IMR-90 (cell line): ENCODE data around the gene MED12L. TPM values are rescaled to one million over a fixed set of nuclear protein-coding genes. Genes with fewer than 3 reads are reported as not detected.

Source experiments
- ATAC-seq: fragments of 200-7000 bp; cut with Tn5 transposase; 2 replicates; pipeline ENCODE4 v1.9.1; 2020; ENCODE audit warnings: low read depth, mild to moderate bottlenecking, moderate library complexity
- BruUV-seq: library from RNA; stranded (reverse); fragments of 400-500 nt; replicated peaks from 2 replicates; lab custom pipeline; 2021; lab: Mats Ljungman, UMichigan
- CTCF ChIA-PET: fragments of 300-600 bp; formaldehyde crosslinking; extraction: SDS; loops from one replicate; lab custom pipeline; 2021; ENCODE audit warnings: antibody characterized with exemption; lab: Yijun Ruan, JAX
- POLR2A ChIA-PET: fragments of 300-600 bp; sonication (Branson Sonifier 250); formaldehyde crosslinking; loops from one replicate; lab custom pipeline; 2022; ENCODE audit warnings: antibody characterized with exemption; ENCODE audit not compliant: unreplicated experiment; lab: Charles Lee
- DNase-seq: peaks from one replicate; pipeline ENCODE4 v3.0.0; 2013
- H2AFZ ChIP-seq: replicated peaks from 2 replicates; pipeline ENCODE3; 2013; ENCODE audit warnings: low read length, mild to moderate bottlenecking; ENCODE audit not compliant: poor library complexity
- H2AK5ac ChIP-seq: 2 replicates; pipeline ENCODE4 v1.6.1; 2013; ENCODE audit warnings: low read depth, low read length, inconsistent platforms
- H2AK9ac ChIP-seq: replicated peaks from 2 replicates; pipeline ENCODE3; 2013; ENCODE audit warnings: mild to moderate bottlenecking, low read depth, low read length, moderate library complexity; ENCODE audit not compliant: poor library complexity
- H2BK120ac ChIP-seq: 2 replicates; pipeline ENCODE4 v1.6.1; 2013; ENCODE audit warnings: low read depth, low read length, inconsistent platforms
- H2BK15ac ChIP-seq: 3 replicates; pipeline ENCODE4 v1.6.1; 2013; ENCODE audit warnings: low read depth, low read length, inconsistent platforms
- H2BK20ac ChIP-seq: 2 replicates; pipeline ENCODE4 v1.6.1; 2013; ENCODE audit warnings: low read depth, mild to moderate bottlenecking, inconsistent platforms, low read length, moderate library complexity
- H2BK5ac ChIP-seq: 2 replicates; pipeline ENCODE4 v1.6.1; 2013; ENCODE audit warnings: mild to moderate bottlenecking, low read depth, low read length, inconsistent platforms; ENCODE audit not compliant: poor library complexity, severe bottlenecking
- H3K14ac ChIP-seq: replicated peaks from 2 replicates; pipeline ENCODE4 v1.6.1; 2013; ENCODE audit warnings: low read depth, low read length, inconsistent platforms
- H3K18ac ChIP-seq: 2 replicates; pipeline ENCODE4 v1.6.1; 2013; ENCODE audit warnings: low read depth, low read length, control low read depth
- H3K23ac ChIP-seq: 2 replicates; pipeline ENCODE4 v1.6.1; 2013; ENCODE audit warnings: low read depth, low read length, inconsistent platforms
- H3K27ac ChIP-seq: 2 replicates; pipeline ENCODE4 v1.5.1; 2013; ENCODE audit warnings: mild to moderate bottlenecking, control low read depth, low read length; ENCODE audit not compliant: insufficient read depth
- H3K27me3 ChIP-seq: 2 replicates; pipeline ENCODE4 v1.6.1; 2013; ENCODE audit warnings: low read length; ENCODE audit not compliant: control insufficient read depth, insufficient read depth
- H3K36me3 ChIP-seq: 2 replicates; pipeline ENCODE4 v1.6.1; 2013; ENCODE audit warnings: low read length, mixed read lengths; ENCODE audit not compliant: control insufficient read depth, insufficient read depth
- H3K4ac ChIP-seq: 2 replicates; pipeline ENCODE4 v1.6.1; 2013; ENCODE audit warnings: low read depth, low read length, inconsistent platforms
- H3K4me1 ChIP-seq: 2 replicates; pipeline ENCODE4 v1.6.1; 2013; ENCODE audit warnings: low read length, mixed read lengths; ENCODE audit not compliant: control insufficient read depth, insufficient read depth
- H3K4me2 ChIP-seq: 2 replicates; pipeline ENCODE4 v1.6.1; 2013; ENCODE audit warnings: low read depth, mild to moderate bottlenecking, control low read depth, low read length, moderate library complexity
- H3K4me3 ChIP-seq: 2 replicates; pipeline ENCODE4 v1.5.1; 2013; ENCODE audit warnings: low read depth, mild to moderate bottlenecking, control low read depth, low read length, moderate library complexity; ENCODE audit not compliant: insufficient read depth
- H3K56ac ChIP-seq: 2 replicates; pipeline ENCODE4 v1.6.1; 2013; ENCODE audit warnings: low read length, inconsistent platforms; ENCODE audit not compliant: insufficient read depth; ENCODE audit errors: extremely low read depth
- H3K79me1 ChIP-seq, 2 experiments: 2 replicates each; pipeline ENCODE4 v1.6.1; 2013; ENCODE audit warnings: low read length in 2 of 2, inconsistent platforms in 1 of 2, low read depth in 1 of 2
- H3K9ac ChIP-seq: 2 replicates; pipeline ENCODE4 v1.6.1; 2013; ENCODE audit warnings: low read depth, low read length, control low read depth
- H3K9me1 ChIP-seq: 2 replicates; pipeline ENCODE4 v1.6.1; 2013; ENCODE audit warnings: low read length, inconsistent platforms; ENCODE audit not compliant: insufficient read depth
- H3K9me3 ChIP-seq: 2 replicates; pipeline ENCODE4 v1.6.1; 2013; ENCODE audit warnings: low read length; ENCODE audit not compliant: control insufficient read depth, insufficient read depth
- H4K20me1 ChIP-seq: 2 replicates; pipeline ENCODE4 v1.6.1; 2013; ENCODE audit warnings: low read length, inconsistent platforms; ENCODE audit not compliant: insufficient read depth
- H4K5ac ChIP-seq: 2 replicates; pipeline ENCODE4 v1.6.1; 2013; ENCODE audit warnings: mild to moderate bottlenecking, low read depth, low read length, control low read depth
- H4K8ac ChIP-seq, 2 experiments: 2 replicates each; pipeline ENCODE4 v1.6.1; 2013; ENCODE audit warnings: low read depth in 2 of 2, low read length in 2 of 2, control low read depth in 1 of 2, inconsistent platforms in 1 of 2
- H4K91ac ChIP-seq: 2 replicates; pipeline ENCODE4 v1.6.1; 2013; ENCODE audit warnings: low read depth, low read length, inconsistent platforms; ENCODE audit not compliant: insufficient read depth
- BHLHE40 ChIP-seq: fragments of 150-350 bp; IDR thresholded peaks from 2 replicates; pipeline ENCODE4 v1.6.1; 2016; ENCODE audit warnings: mild to moderate bottlenecking, low read depth, low read length
- CEBPB ChIP-seq: IDR thresholded peaks from 2 replicates; pipeline ENCODE4 v1.6.1; 2012; ENCODE audit warnings: low read depth, low read length, improper control_type of control experiment
- CHD1 ChIP-seq: IDR thresholded peaks from 2 replicates; pipeline ENCODE4 v1.6.1; 2012; ENCODE audit warnings: low read depth, low read length, improper control_type of control experiment
- CTCF ChIP-seq: conservative IDR thresholded peaks from 2 replicates; pipeline ENCODE4 v1.5.1; 2012; ENCODE audit warnings: mild to moderate bottlenecking, low read depth, low read length, improper control_type of control experiment
- ELK1 ChIP-seq: fragments of 150-350 bp; IDR thresholded peaks from 2 replicates; pipeline ENCODE4 v1.6.1; 2016; ENCODE audit warnings: low read depth, mild to moderate bottlenecking, low read length, moderate library complexity, borderline replicate concordance
- FOS ChIP-seq: fragments of 150-350 bp; IDR thresholded peaks from 2 replicates; pipeline ENCODE4 v1.6.1; 2016; ENCODE audit warnings: low read depth, low read length
- MAFK ChIP-seq: IDR thresholded peaks from 2 replicates; pipeline ENCODE4 v1.6.1; 2012; ENCODE audit warnings: low read depth, low read length, improper control_type of control experiment
- MAZ ChIP-seq: IDR thresholded peaks from 2 replicates; pipeline ENCODE4 v1.6.1; 2012; ENCODE audit warnings: low read depth, mild to moderate bottlenecking, low read length, improper control_type of control experiment, moderate library complexity, borderline replicate concordance
- MXI1 ChIP-seq: IDR thresholded peaks from 2 replicates; pipeline ENCODE4 v1.6.1; 2012; ENCODE audit warnings: low read depth, mild to moderate bottlenecking, low read length, moderate library complexity, borderline replicate concordance
- NFE2L2 ChIP-seq: fragments of 150-350 bp; IDR thresholded peaks from 2 replicates; pipeline ENCODE4 v1.6.1; 2016; ENCODE audit warnings: low read depth, mild to moderate bottlenecking, low read length
- POLR2A ChIP-seq: IDR thresholded peaks from 2 replicates; pipeline ENCODE4 v1.6.1; 2012; ENCODE audit warnings: mild to moderate bottlenecking, low read depth, low read length
- RAD21 ChIP-seq: IDR thresholded peaks from 2 replicates; pipeline ENCODE4 v1.6.1; 2012; ENCODE audit warnings: low read length, improper control_type of control experiment
- RCOR1 ChIP-seq: IDR thresholded peaks from 2 replicates; pipeline ENCODE4 v1.6.1; 2012; ENCODE audit warnings: mild to moderate bottlenecking, low read length, improper control_type of control experiment; ENCODE audit not compliant: insufficient replicate concordance
- RFX5 ChIP-seq: IDR thresholded peaks from 2 replicates; pipeline ENCODE4 v1.8.0; 2012; ENCODE audit warnings: low read depth, mild to moderate bottlenecking, low read length, moderate library complexity
- SMC3 ChIP-seq: fragments of 150-350 bp; IDR thresholded peaks from 2 replicates; pipeline ENCODE4 v1.6.1; 2016; ENCODE audit warnings: low read depth, mild to moderate bottlenecking, antibody characterized with exemption, low read length, moderate library complexity
- USF2 ChIP-seq: fragments of 150-350 bp; IDR thresholded peaks from 2 replicates; pipeline ENCODE4 v1.6.1; 2017; ENCODE audit warnings: mild to moderate bottlenecking, antibody characterized with exemption, low read length, low read depth
- WGBS, 2 experiments: methylation state at CpG; one replicate each; pipeline versions ENCODE4 v1.1.5 to v1.1.7; 2013; ENCODE audit warnings: missing lambda C conversion rate in 2 of 2; ENCODE audit not compliant: insufficient read length in 1 of 2; ENCODE audit errors: extremely low coverage in 2 of 2; 5-methylcytosine and 5-hydroxymethylcytosine counted together
- dilution Hi-C: fragments of 300-500 bp; cut with HindIII; formaldehyde crosslinking; loops from one replicate; pipeline ENCODE4 v1.14.3; 2018; ENCODE audit warnings: low sequenced_read_pairs; ENCODE audit not compliant: unreplicated experiment
- in situ Hi-C: fragments of 300-500 bp; cut with MboI; formaldehyde crosslinking; loops from 3 replicates; pipeline ENCODE4 v1.14.3; 2019; ENCODE audit warnings: low sequenced_read_pairs, inconsistent platforms, mixed read lengths
- intact Hi-C: fragments of 100-400 bp; cut with micrococcal nuclease; formaldehyde crosslinking; loops from 2 replicates; pipeline ENCODE4 v1.10.0; 2022
- polyA plus RNA-seq, 3 experiments: library from polyadenylated mRNA; depleted of rRNA; stranded (reverse); fragments of >200 nt; gene quantifications; 2 replicates each; pipeline ENCODE4 v1.2.3, GENCODE V29; 2012; ENCODE audit warnings: low replicate concordance in 1 of 3
- total RNA-seq: library from RNA; depleted of rRNA; stranded (reverse); fragments of >200 nt; gene quantifications from 2 replicates; pipeline ENCODE4 v1.2.3, GENCODE V29; 2012

MED12L gene
- total and polyA plus RNA-seq, 2 of the 4 experiments (the other 2 are of a cell fraction): 0.05 to 0.18 TPM

GRCh38 chr3:151213151-151213550 lies 127.7 kb downstream of the MED12L start:
- Histone ChIP-seq H4K5ac (no peak overlapping the region), H2AK5ac (no peak overlapping the region), H2AK9ac (no peak overlapping the region), H3K4me2 (no peak overlapping the region), H3K18ac (no peak overlapping the region), H2BK15ac (no peak overlapping the region), H4K20me1 (no peaks in the 10 kb centered on the region), H3K9me3 (no peaks in the 10 kb centered on the region), H3K14ac (no peak overlapping the region), H3K56ac (no peak overlapping the region), H3K9ac (no peak overlapping the region), H2AFZ (no peak overlapping the region), H3K79me1 (no peaks in the 10 kb centered on the region), H3K4me3 (no peak overlapping the region), H3K36me3 (no peaks in the 10 kb centered on the region), H2BK120ac (no peak overlapping the region), H3K9me1 (peaks cover 6% of the 10 kb centered on the region; the same call in 1 of the 2 replicates), H2BK20ac (no peak overlapping the region), H4K91ac (no peak overlapping the region), H4K8ac (no peak overlapping the region), H3K4me1 (peaks cover 3% of the 10 kb centered on the region; the same call in 1 of the 2 replicates), H2BK5ac (no peak overlapping the region), H3K27me3 (no peaks in the 10 kb centered on the region), H3K27ac (no peak overlapping the region), H3K4ac (no peak overlapping the region), H3K23ac (no peak overlapping the region)
- DNase-seq (no peak), ATAC-seq (no peak)
- intact Hi-C loops (no loop called here), dilution Hi-C loops (no loop called here), in situ Hi-C loops (no loop called here)
- BruUV-seq: no TSS peak
- WGBS, 2 experiments: 100% methylated on average over 1 of the region's 4 CpGs; no CpG with 5 or more reads in 1 of the 2 experiments
- CTCF ChIA-PET: interaction anchor here (0.9 kb wide), 1 partner anchor 46 kb away, joined by 3 read pairs; no protein-coding TSS in a partner anchor
- POLR2A ChIA-PET: no interaction called here
- TF ChIP-seq RCOR1 (no peak), MAFK (no peak), MXI1 (no peak), NFE2L2 (no peak), USF2 (no peak), POLR2A (no peak), CHD1 (no peak), CTCF (no peak), RAD21 (no peak), ELK1 (no peak), MAZ (no peak), FOS (no peak), SMC3 (no peak), BHLHE40 (no peak), CEBPB (no peak), RFX5 (no peak)
